ENCODE measurements around the gene RAE1. TPM values are rescaled to one million over a fixed set of nuclear protein-coding genes. Genes with fewer than 3 reads are reported as not detected.

The RAE1 gene
- total RNA-seq, 2 donors from 2014 or later, result 4.9 to 9.9 TPM

DNA sequence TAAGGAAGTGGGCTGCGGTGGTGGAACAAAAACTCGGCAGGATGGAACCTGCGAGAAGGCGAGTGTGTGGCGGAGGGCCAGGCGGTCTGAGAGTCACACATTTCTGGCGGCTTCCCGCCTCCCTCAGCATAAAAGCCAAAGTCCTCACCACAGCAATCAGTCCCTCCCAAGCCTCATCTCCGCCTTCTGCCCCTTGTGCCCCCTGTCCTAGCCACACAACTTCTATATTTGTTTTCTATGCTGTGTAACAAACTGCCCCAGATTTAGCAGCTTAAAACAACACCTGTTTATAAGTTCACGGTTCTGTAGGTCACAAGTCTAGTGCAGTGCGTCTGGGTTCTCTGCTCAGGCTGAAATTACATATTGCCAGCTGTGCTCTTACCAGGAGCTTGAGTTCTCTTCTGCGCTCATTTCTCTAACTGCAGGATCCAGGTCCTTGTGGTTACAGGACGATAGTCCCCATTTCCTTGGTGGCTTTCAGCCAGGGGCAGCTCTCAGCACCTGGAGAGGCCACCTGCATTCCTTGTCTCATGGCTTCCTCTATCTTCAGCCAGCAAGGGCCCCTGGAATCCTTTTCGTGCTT is 33.2 kb upstream of the RAE1 start:
- Histone ChIP-seq H3K4me1 (no peaks in the 10 kb centered on the region), H3K36me3 (replicated peaks in 1 of 2; ENCODE audit: insufficient read depth in 1 of 2, low read depth in 2 of 2) (no peaks in the 10 kb centered on the region), H3K4me3 (no peak overlapping the region), H3K27ac (no peak overlapping the region), H3K27me3 (no peaks in the 10 kb centered on the region), H3K9me3 (no peaks in the 10 kb centered on the region)
- ATAC-seq, result no peak
- 70 to 78% methylated on average over 14 of the region's 14 CpGs for WGBS, 2 donors
- no peak for TF ChIP-seq POLR2A (IDR thresholded peaks at IDR 0.05)
- TF ChIP-seq, protein P1, sequence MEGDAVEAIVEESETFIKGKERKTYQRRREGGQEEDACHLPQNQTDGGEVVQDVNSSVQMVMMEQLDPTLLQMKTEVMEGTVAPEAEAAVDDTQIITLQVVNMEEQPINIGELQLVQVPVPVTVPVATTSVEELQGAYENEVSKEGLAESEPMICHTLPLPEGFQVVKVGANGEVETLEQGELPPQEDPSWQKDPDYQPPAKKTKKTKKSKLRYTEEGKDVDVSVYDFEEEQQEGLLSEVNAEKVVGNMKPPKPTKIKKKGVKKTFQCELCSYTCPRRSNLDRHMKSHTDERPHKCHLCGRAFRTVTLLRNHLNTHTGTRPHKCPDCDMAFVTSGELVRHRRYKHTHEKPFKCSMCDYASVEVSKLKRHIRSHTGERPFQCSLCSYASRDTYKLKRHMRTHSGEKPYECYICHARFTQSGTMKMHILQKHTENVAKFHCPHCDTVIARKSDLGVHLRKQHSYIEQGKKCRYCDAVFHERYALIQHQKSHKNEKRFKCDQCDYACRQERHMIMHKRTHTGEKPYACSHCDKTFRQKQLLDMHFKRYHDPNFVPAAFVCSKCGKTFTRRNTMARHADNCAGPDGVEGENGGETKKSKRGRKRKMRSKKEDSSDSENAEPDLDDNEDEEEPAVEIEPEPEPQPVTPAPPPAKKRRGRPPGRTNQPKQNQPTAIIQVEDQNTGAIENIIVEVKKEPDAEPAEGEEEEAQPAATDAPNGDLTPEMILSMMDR (IDR thresholded peaks at IDR 0.05), result no peak
- no peak for DNase-seq
- intact Hi-C loops (cut with DNase I), result no loop called here

DNA sequence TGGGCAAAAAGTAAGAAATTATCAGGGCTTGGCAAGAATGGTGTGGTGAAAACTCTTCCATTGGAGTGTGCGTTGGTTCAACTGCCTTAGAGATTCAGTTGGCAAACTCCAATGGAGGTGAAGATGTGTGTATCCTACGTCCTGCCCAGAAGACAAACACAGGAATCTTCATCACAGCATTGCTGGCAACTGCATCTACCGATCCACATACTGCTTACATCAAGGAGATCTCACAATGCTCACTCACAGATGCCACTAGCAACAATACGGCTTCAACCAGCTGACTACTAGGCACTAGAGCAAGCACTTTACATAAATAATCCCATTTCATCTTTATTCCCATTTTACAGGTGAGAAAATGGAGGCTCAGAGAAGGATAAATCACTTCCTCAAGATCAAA is 31.5 kb upstream of the RAE1 start:
- H3K9me3 ChIP-seq, result no peaks in the 10 kb centered on the region
- no peak overlapping the region for H3K4me3 ChIP-seq
- 54 to 67% methylated on average over 4 of the region's 4 CpGs for WGBS, 2 donors
- H3K4me1 ChIP-seq, result no peaks in the 10 kb centered on the region
- no peak for ATAC-seq
- no peak overlapping the region for H3K27ac ChIP-seq
- intact Hi-C loops (cut with DNase I), result no loop called here
- no peaks in the 10 kb centered on the region for H3K36me3 ChIP-seq (replicated peaks in 1 of 2; ENCODE audit: insufficient read depth in 1 of 2, low read depth in 2 of 2)
- no peaks in the 10 kb centered on the region for H3K27me3 ChIP-seq
- DNase-seq, result no peak
- TF ChIP-seq POLR2A (IDR thresholded peaks at IDR 0.05), result no peak
- TF ChIP-seq, protein P1 (IDR thresholded peaks at IDR 0.05), result no peak

DNA sequence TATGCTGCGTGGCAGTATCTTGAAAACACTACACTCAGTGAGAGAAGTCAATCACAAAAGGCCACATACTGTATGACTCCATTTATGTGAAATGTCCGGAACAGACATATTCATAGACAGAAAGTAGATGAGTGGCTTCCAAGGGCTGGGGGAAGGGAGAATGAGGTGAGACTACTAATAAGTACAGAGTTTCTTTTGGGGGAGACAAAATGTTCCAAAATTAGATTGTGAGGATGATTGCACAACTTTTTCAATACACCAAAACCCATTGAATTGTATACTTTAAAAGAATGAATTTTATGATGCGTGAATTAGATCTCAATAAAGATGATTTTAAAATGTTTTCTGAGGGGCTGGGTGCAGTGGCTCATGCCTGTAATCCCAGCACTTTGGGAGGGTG is 30.7 kb upstream of the RAE1 start:
- no peaks in the 10 kb centered on the region for H3K4me1 ChIP-seq
- 59 to 66% methylated on average over 3 of the region's 3 CpGs for WGBS, 2 donors
- no peaks in the 10 kb centered on the region for H3K9me3 ChIP-seq
- H3K36me3 ChIP-seq (replicated peaks in 1 of 2; ENCODE audit: insufficient read depth in 1 of 2, low read depth in 2 of 2), result no peaks in the 10 kb centered on the region
- no peaks in the 10 kb centered on the region for H3K27me3 ChIP-seq
- TF ChIP-seq, protein P1 (IDR thresholded peaks at IDR 0.05), result no peak
- TF ChIP-seq POLR2A (IDR thresholded peaks at IDR 0.05), result no peak
- intact Hi-C loops (cut with DNase I), result no loop called here
- DNase-seq, result no peak
- ATAC-seq, result no peak
- H3K27ac ChIP-seq, result no peak overlapping the region
- H3K4me3 ChIP-seq, result no peak overlapping the region

DNA sequence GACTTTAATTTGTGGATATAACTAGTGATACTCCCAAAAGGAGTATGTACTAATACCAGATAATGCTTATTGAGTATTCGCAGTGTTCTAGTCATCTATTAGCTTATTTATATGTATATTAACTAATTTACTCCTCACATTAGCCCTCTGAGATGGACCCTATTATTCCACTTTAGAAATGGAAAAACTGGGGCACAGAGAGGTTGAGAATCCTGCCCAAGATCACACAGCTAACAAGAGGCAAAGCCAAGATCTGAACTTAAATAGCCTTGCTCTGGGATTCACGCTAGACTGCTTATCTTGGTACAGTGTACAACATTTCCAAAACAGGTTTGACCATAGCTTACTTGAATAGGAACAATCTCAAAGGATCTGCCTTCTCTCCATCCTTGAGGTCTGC is 29.9 kb upstream of the RAE1 start:
- H3K36me3 ChIP-seq (replicated peaks in 1 of 2; ENCODE audit: insufficient read depth in 1 of 2, low read depth in 2 of 2), result no peaks in the 10 kb centered on the region
- TF ChIP-seq, protein P1 (IDR thresholded peaks at IDR 0.05), result no peak
- no peak for TF ChIP-seq POLR2A (IDR thresholded peaks at IDR 0.05)
- intact Hi-C loops (cut with DNase I), result no loop called here
- H3K4me3 ChIP-seq, result no peak overlapping the region
- no peaks in the 10 kb centered on the region for H3K4me1 ChIP-seq
- no peaks in the 10 kb centered on the region for H3K9me3 ChIP-seq
- no peaks in the 10 kb centered on the region for H3K27me3 ChIP-seq
- no peak for ATAC-seq
- DNase-seq, result no peak
- WGBS, 2 donors, result 66 to 74% methylated on average over 2 of the region's 2 CpGs
- H3K27ac ChIP-seq, result no peak overlapping the region

DNA sequence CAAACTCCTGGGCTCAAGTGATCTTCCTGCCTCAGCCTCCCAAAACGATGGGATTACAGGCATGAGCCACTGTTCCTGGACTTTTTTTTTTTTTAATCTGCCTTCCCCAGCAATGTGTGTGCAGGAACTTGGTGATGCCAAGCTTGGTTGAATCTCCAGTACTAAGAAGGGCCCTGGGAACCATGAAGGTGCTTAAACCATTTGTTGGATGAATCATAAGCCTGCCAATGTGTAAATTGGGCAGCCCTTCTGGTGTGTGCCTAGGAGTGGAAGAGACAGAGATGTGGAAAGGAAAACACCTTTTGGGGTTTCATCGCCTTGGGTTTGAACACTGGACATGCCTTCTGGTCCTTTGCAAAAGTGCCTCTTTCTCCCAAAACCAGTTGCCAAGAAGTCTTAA is 28.6 kb upstream of the RAE1 start:
- intact Hi-C loops (cut with DNase I), result no loop called here
- WGBS, 2 donors, result 53 to 55% methylated on average over 2 of the region's 2 CpGs
- no peak overlapping the region for H3K27ac ChIP-seq

More for the DNA sequence above, 28.6 kb upstream of the RAE1 start:
- DNase-seq (no peak), ATAC-seq (no peak)
- no peaks in the 10 kb centered on the region for H3K27me3 ChIP-seq
- no peaks in the 10 kb centered on the region for H3K4me1 ChIP-seq
- H3K36me3 ChIP-seq (replicated peaks in 1 of 2; ENCODE audit: insufficient read depth in 1 of 2, low read depth in 2 of 2), result no peaks in the 10 kb centered on the region
- TF ChIP-seq POLR2A (IDR thresholded peaks at IDR 0.05), result no peak
- TF ChIP-seq, protein P1 (IDR thresholded peaks at IDR 0.05), result no peak
- H3K4me3 ChIP-seq, result no peak overlapping the region
- no peaks in the 10 kb centered on the region for H3K9me3 ChIP-seq
